ENCODE data around the gene ANKS1B.

GRCh38 chr12:99154216-99154982 is 830.3 kb downstream of the ANKS1B start:
- no peak for TF ChIP-seq EZH2 (IDR thresholded peaks at IDR 0.05)
- TF ChIP-seq REST (IDR thresholded peaks at IDR 0.05; ENCODE audit: low read depth): no peak
- TF ChIP-seq, protein P1, sequence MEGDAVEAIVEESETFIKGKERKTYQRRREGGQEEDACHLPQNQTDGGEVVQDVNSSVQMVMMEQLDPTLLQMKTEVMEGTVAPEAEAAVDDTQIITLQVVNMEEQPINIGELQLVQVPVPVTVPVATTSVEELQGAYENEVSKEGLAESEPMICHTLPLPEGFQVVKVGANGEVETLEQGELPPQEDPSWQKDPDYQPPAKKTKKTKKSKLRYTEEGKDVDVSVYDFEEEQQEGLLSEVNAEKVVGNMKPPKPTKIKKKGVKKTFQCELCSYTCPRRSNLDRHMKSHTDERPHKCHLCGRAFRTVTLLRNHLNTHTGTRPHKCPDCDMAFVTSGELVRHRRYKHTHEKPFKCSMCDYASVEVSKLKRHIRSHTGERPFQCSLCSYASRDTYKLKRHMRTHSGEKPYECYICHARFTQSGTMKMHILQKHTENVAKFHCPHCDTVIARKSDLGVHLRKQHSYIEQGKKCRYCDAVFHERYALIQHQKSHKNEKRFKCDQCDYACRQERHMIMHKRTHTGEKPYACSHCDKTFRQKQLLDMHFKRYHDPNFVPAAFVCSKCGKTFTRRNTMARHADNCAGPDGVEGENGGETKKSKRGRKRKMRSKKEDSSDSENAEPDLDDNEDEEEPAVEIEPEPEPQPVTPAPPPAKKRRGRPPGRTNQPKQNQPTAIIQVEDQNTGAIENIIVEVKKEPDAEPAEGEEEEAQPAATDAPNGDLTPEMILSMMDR (IDR thresholded peaks at IDR 0.05 in 2 of 3, conservative IDR thresholded peaks at IDR 0.05 in 1 of 3; ENCODE audit: borderline replicate concordance in 1 of 3, insufficient read depth in 1 of 3, low read depth in 2 of 3, low read length in 2 of 3): no peak
- no peak for TF ChIP-seq POLR2A (IDR thresholded peaks at IDR 0.05; ENCODE audit: borderline replicate concordance, extremely low read depth, insufficient read depth, insufficient read length)
- no peak for TF ChIP-seq SIN3A (IDR thresholded peaks at IDR 0.05; ENCODE audit: low read depth)
- no peak for TF ChIP-seq CEBPB (IDR thresholded peaks at IDR 0.05; ENCODE audit: low read depth)
- no peak for TF ChIP-seq ATF3 (IDR thresholded peaks at IDR 0.05)
- no peak for TF ChIP-seq YY1 (IDR thresholded peaks at IDR 0.05; ENCODE audit: extremely low read depth, insufficient replicate concordance, low read depth, low read length)
- TF ChIP-seq, protein P2, sequence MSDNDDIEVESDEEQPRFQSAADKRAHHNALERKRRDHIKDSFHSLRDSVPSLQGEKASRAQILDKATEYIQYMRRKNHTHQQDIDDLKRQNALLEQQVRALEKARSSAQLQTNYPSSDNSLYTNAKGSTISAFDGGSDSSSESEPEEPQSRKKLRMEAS (IDR thresholded peaks at IDR 0.05): no peak
- TF ChIP-seq POLR2AphosphoS5 (IDR thresholded peaks at IDR 0.05; ENCODE audit: low read depth, low read length): no peak
- no peak for TF ChIP-seq TCF7L2 (IDR thresholded peaks at IDR 0.05; ENCODE audit: borderline replicate concordance, extremely low read depth, insufficient read depth, insufficient read length)

Data from HCT116 (cell line).